HepG2 (cell line): ENCODE measurements around the gene PAIP2. TPM values are rescaled to one million over a fixed set of nuclear protein-coding genes. Genes with fewer than 3 reads are reported as not detected.

ENCODE experiments used
- CBFB ChIP-seq: sonication (generic); formaldehyde crosslinking; IDR thresholded peaks from 2 replicates; pipeline ENCODE4 v1.4.0; 2020; ENCODE audit warnings: missing genetic modification reagents
- CEBPZ ChIP-seq: IDR thresholded peaks from 2 replicates; pipeline ENCODE4 v1.6.1; 2012; ENCODE audit warnings: low read length, improper control_type of control experiment
- CENPT ChIP-seq: sonication (generic); formaldehyde crosslinking; IDR thresholded peaks from 2 replicates; pipeline ENCODE4 v1.8.0; 2022; ENCODE audit warnings: low read depth, mild to moderate bottlenecking, moderate library complexity, missing genetic modification reagents
- HMG20A ChIP-seq: IDR thresholded peaks from 2 replicates; pipeline ENCODE4 v1.6.1; 2016; ENCODE audit warnings: borderline replicate concordance
- MAF1 ChIP-seq: sonication (generic); formaldehyde crosslinking; IDR thresholded peaks from 2 replicates; pipeline ENCODE4 v1.5.0; 2020; ENCODE audit warnings: missing genetic modification reagents, borderline replicate concordance
- MIER3 ChIP-seq: IDR thresholded peaks from 2 replicates; pipeline ENCODE4 v1.6.1; 2016; ENCODE audit warnings: missing compliant biosample characterization, borderline replicate concordance
- PAX8 ChIP-seq: sonication (generic); formaldehyde crosslinking; IDR thresholded peaks from 2 replicates; pipeline ENCODE4 v1.8.0; 2022; ENCODE audit warnings: mild to moderate bottlenecking, missing genetic modification reagents, borderline replicate concordance
- PRDM15 ChIP-seq: sonication (generic); formaldehyde crosslinking; IDR thresholded peaks from 2 replicates; pipeline ENCODE4 v1.4.0; 2020; ENCODE audit warnings: missing genetic modification reagents
- RAD51 ChIP-seq: fragments of 450-650 bp; IDR thresholded peaks from 2 replicates; pipeline ENCODE4 v1.6.1; 2016; ENCODE audit warnings: borderline replicate concordance
- RNF219 ChIP-seq: sonication (generic); formaldehyde crosslinking; IDR thresholded peaks from 2 replicates; pipeline ENCODE4 v1.5.0; 2020; ENCODE audit warnings: mild to moderate bottlenecking, missing genetic modification reagents
- SALL2 ChIP-seq: sonication (generic); formaldehyde crosslinking; IDR thresholded peaks from 2 replicates; pipeline ENCODE4 v1.8.1; 2023; ENCODE audit warnings: mild to moderate bottlenecking, missing genetic modification reagents, inconsistent platforms
- SIN3B ChIP-seq: fragments of 150-350 bp; IDR thresholded peaks from 2 replicates; pipeline ENCODE4 v1.6.1; 2014; ENCODE audit warnings: low read length
- SP4 ChIP-seq: sonication (generic); formaldehyde crosslinking; IDR thresholded peaks from 2 replicates; pipeline ENCODE4 v1.8.1; 2023; ENCODE audit warnings: mild to moderate bottlenecking, missing genetic modification reagents
- TGIF2 ChIP-seq: IDR thresholded peaks from 2 replicates; pipeline ENCODE4 v1.6.1; 2016; ENCODE audit warnings: control low read depth, missing compliant biosample characterization
- ZBTB7B ChIP-seq: sonication (generic); formaldehyde crosslinking; IDR thresholded peaks from 2 replicates; pipeline ENCODE4 v1.4.0; 2020; ENCODE audit warnings: missing genetic modification reagents
- ZBTB8A ChIP-seq: sonication (generic); formaldehyde crosslinking; IDR thresholded peaks from 2 replicates; pipeline ENCODE4 v1.4.0; 2020; ENCODE audit warnings: mild to moderate bottlenecking, low read depth, missing genetic modification reagents, borderline replicate concordance
- ZNF12 ChIP-seq: sonication (generic); formaldehyde crosslinking; IDR thresholded peaks from 2 replicates; pipeline ENCODE4 v1.5.0; 2020; ENCODE audit warnings: missing genetic modification reagents
- ZNF446 ChIP-seq: sonication (generic); formaldehyde crosslinking; IDR thresholded peaks from 2 replicates; pipeline ENCODE4 v1.5.0; 2020; ENCODE audit warnings: mild to moderate bottlenecking, missing genetic modification reagents
- ZNF781 ChIP-seq: sonication (generic); formaldehyde crosslinking; IDR thresholded peaks from 2 replicates; pipeline ENCODE4 v1.5.1; 2020; ENCODE audit warnings: borderline replicate concordance, mild to moderate bottlenecking, missing genetic modification reagents; ENCODE audit errors: not compliant biosample characterization
- ZNF850 ChIP-seq: sonication (generic); formaldehyde crosslinking; conservative IDR thresholded peaks from 2 replicates; pipeline ENCODE4 v1.9.0; 2021; ENCODE audit warnings: mild to moderate bottlenecking, missing genetic modification reagents
- ZSCAN12 ChIP-seq: sonication (generic); formaldehyde crosslinking; IDR thresholded peaks from 2 replicates; pipeline ENCODE4 v1.9.0; 2021; ENCODE audit warnings: mild to moderate bottlenecking, missing genetic modification reagents
- polyA plus RNA-seq, 8 experiments: library from polyadenylated mRNA; depleted of rRNA in 3 of 8; stranded (reverse) in 7 of 8; unstranded in 1 of 8; fragments of >200 nt; fragmentation: Illumina TruSeq in 4 of 8; extraction: Trizol in 4 of 8; gene quantifications; 2 replicates each; pipeline versions ENCODE4 v1.2.1 to v1.2.3, GENCODE V29; 2011 to 2016; ENCODE audit warnings: low read depth in 4 of 8, missing spikeins in 1 of 8, mixed read lengths in 1 of 8; ENCODE audit not compliant: insufficient read depth in 1 of 8
- total RNA-seq, 5 experiments: library from RNA; depleted of rRNA; stranded (reverse); fragments of >200 nt; fragmentation: Illumina TruSeq; extraction: Trizol; gene quantifications; 2 replicates each; pipeline ENCODE4 v1.2.3, GENCODE V29; 2016; ENCODE audit warnings: low read depth in 1 of 5

The PAIP2 gene
- total and polyA plus RNA-seq, 2 of the 13 experiments (the other 11 are each of a cell fraction or from before 2014, with no cell fraction given), result 61.5 to 76.3 TPM

- peak; percentile 20; the same call in 1 of the 2 replicates for TF ChIP-seq RNF219 (CRISPR knock-in tag)
- TF ChIP-seq CEBPZ, result no peak
- TF ChIP-seq ZBTB8A (CRISPR knock-in tag), result no peak
- no peak for TF ChIP-seq ZNF12 (CRISPR knock-in tag)
- TF ChIP-seq SIN3B, result no peak
- TF ChIP-seq CBFB, result 0 out of 2 replicates have a peak, but pooled peaks have one; percentile 44
- no peak for TF ChIP-seq RAD51
- TF ChIP-seq HMG20A (CRISPR knock-in tag), result no peak
- no peak for TF ChIP-seq CENPT
- TF ChIP-seq ZBTB7B (CRISPR knock-in tag), result no peak
- TF ChIP-seq MAF1 (CRISPR knock-in tag), result no peak
- peak; percentile 56; the same call in 1 of the 2 replicates for TF ChIP-seq PAX8 (CRISPR knock-in tag)
- no peak for TF ChIP-seq SALL2 (CRISPR knock-in tag)
- no peak for TF ChIP-seq TGIF2 (CRISPR knock-in tag)
- TF ChIP-seq SP4 (CRISPR knock-in tag), result peak; percentile 87
- peak; percentile 58 for TF ChIP-seq ZNF781 (CRISPR knock-in tag)
- no peak for TF ChIP-seq PRDM15
- no peak for TF ChIP-seq MIER3 (CRISPR knock-in tag)
- TF ChIP-seq ZNF850 (CRISPR knock-in tag), result no peak
- TF ChIP-seq ZNF446 (CRISPR knock-in tag), result no peak
- TF ChIP-seq ZSCAN12, result no peak; the same call in 1 of the 2 replicates
Observed at GRCh38 chr5:139403787-139404483, 62.3 kb downstream of the PAIP2 start, which contains the start of gene SPATA24 (continued).
